PC-9 (cell line): ENCODE data around the gene ADTRP. TPM values are rescaled to one million over a fixed set of nuclear protein-coding genes. Genes with fewer than 3 reads are reported as not detected.

ENCODE experiments used
- BruUV-seq: library from RNA; stranded (reverse); fragments of 400-500 nt; replicated peaks from 2 replicates; lab custom pipeline; 2021; lab: Mats Ljungman, UMichigan
- CTCF ChIA-PET: fragments of 300-600 bp; sonication (Branson Sonifier 250); formaldehyde crosslinking; loops from one replicate; lab custom pipeline; 2022; ENCODE audit warnings: antibody characterized with exemption; lab: Charles Lee
- POLR2A ChIA-PET: fragments of 300-600 bp; sonication (Branson Sonifier 250); formaldehyde crosslinking; loops from one replicate; lab custom pipeline; 2022; ENCODE audit warnings: antibody characterized with exemption; ENCODE audit not compliant: unreplicated experiment; lab: Charles Lee
- DNase-seq, 2 experiments: peaks; one replicate each; pipeline versions ENCODE4 v3.0.0 to v3.0.0-alpha.2; 2015 to 2022; ENCODE audit warnings: mixed read lengths in 1 of 2
- H2AFZ ChIP-seq: fragments of 200-600 bp; sonication (generic); 2 replicates; pipeline ENCODE4 v1.8.1; 2017; ENCODE audit warnings: antibody characterized with exemption
- H3F3A ChIP-seq: fragments of 200-600 bp; sonication (generic); 2 replicates; pipeline ENCODE4 v1.8.1; 2017; ENCODE audit warnings: antibody characterized with exemption, mild to moderate bottlenecking, low read depth; ENCODE audit not compliant: insufficient read depth
- H3K27ac ChIP-seq: fragments of 200-600 bp; sonication (generic); 2 replicates; pipeline ENCODE4 v1.6.1; 2016; ENCODE audit warnings: mixed run types
- H3K27me3 ChIP-seq: fragments of 200-600 bp; sonication (generic); 2 replicates; pipeline ENCODE4 v1.6.1; 2016; ENCODE audit warnings: low read depth, mixed run types; ENCODE audit not compliant: insufficient read depth
- H3K36me3 ChIP-seq: fragments of 200-600 bp; sonication (generic); 2 replicates; pipeline ENCODE4 v1.6.1; 2016; ENCODE audit warnings: low read depth, mixed run types
- H3K4me1 ChIP-seq: fragments of 200-600 bp; sonication (generic); replicated peaks from 2 replicates; pipeline ENCODE4 v1.6.1; 2016; ENCODE audit warnings: mixed run types; ENCODE audit not compliant: insufficient read depth
- H3K4me2 ChIP-seq: fragments of 200-600 bp; sonication (generic); 2 replicates; pipeline ENCODE4 v1.6.1; 2017; ENCODE audit warnings: mixed run types
- H3K4me3 ChIP-seq: fragments of 200-600 bp; sonication (generic); 2 replicates; pipeline ENCODE4 v1.6.1; 2016; ENCODE audit warnings: mixed run types
- H3K79me2 ChIP-seq: fragments of 200-600 bp; sonication (generic); 2 replicates; pipeline ENCODE4 v1.6.1; 2017; ENCODE audit warnings: low read depth, mixed run types
- H3K9me2 ChIP-seq: fragments of 200-600 bp; sonication (generic); 2 replicates; pipeline ENCODE4 v1.8.1; 2017; ENCODE audit warnings: mild to moderate bottlenecking; ENCODE audit not compliant: insufficient read depth
- H3K9me3 ChIP-seq: fragments of 200-600 bp; sonication (generic); 2 replicates; pipeline ENCODE4 v1.8.1; 2016; ENCODE audit warnings: low read depth; ENCODE audit not compliant: insufficient read depth
- H4K20me1 ChIP-seq: fragments of 200-600 bp; sonication (generic); 2 replicates; pipeline ENCODE4 v1.8.1; 2017; ENCODE audit not compliant: insufficient read depth
- EZH2 ChIP-seq: fragments of 200-600 bp; sonication (generic); IDR thresholded peaks from 2 replicates; pipeline ENCODE4 v1.8.0; 2017; ENCODE audit warnings: antibody characterized with exemption, low read depth
- intact Hi-C: fragments of 100-400 bp; cut with micrococcal nuclease; formaldehyde crosslinking; loops from one replicate; pipeline ENCODE4 v1.10.0; 2022; ENCODE audit not compliant: unreplicated experiment
- total RNA-seq: library from RNA; stranded (reverse); gene quantifications from 2 replicates; pipeline ENCODE4 v1.2.3, GENCODE V29; 2021
- TF ChIP-seq, protein P1 (sequence below): fragments of 200-600 bp; sonication (generic); conservative IDR thresholded peaks from 2 replicates; pipeline ENCODE4 v1.6.1; 2017; ENCODE audit warnings: mixed run types, antibody characterized with exemption, mild to moderate bottlenecking, moderate library complexity

ADTRP gene
- total RNA-seq, 1 experiment from 2014 or later, result 4.1 TPM

DNA sequence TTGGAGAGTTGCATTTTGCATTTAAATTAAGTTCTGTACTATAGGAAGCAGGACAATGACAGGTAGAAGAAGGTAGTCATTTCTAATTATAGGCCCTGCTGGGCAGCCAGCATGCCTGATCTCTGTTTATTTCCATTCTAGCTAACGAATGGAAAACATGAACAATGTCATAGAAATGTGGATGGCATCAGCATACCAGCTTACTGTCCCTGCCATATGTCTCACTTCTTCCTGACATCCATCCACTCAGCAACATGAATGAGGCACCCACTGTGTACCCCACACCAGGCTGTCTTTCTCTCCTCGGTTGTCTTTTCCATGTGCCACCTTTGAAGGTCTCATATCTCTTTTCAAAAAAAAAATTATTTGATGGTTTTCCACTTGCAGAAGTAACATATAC, 11.1 kb downstream of the ADTRP start:
- Histone ChIP-seq H3K4me3 (no peak overlapping the region), H3K79me2 (peaks cover 6% of the 10 kb centered on the region; the same call in 1 of the 2 replicates), H4K20me1 (no peaks in the 10 kb centered on the region), H3K27ac (peak overlapping the region; percentile 98), H3K27me3 (no peaks in the 10 kb centered on the region), H3F3A (peaks cover 65% of the 10 kb centered on the region), H3K4me2 (peak overlapping the region; percentile 56), H3K9me3 (no peaks in the 10 kb centered on the region), H3K4me1 (peaks cover 97% of the 10 kb centered on the region), H3K9me2 (no peaks in the 10 kb centered on the region), H3K36me3 (no peaks in the 10 kb centered on the region), H2AFZ (no peak overlapping the region)
- POLR2A ChIA-PET, result no interaction called here
- CTCF ChIA-PET, result interaction anchor here (0.6 kb wide), 1 partner anchor 13 kb away, joined by 3 read pairs; no protein-coding TSS in a partner anchor
- no peak for TF ChIP-seq EZH2
- TF ChIP-seq, protein P1, sequence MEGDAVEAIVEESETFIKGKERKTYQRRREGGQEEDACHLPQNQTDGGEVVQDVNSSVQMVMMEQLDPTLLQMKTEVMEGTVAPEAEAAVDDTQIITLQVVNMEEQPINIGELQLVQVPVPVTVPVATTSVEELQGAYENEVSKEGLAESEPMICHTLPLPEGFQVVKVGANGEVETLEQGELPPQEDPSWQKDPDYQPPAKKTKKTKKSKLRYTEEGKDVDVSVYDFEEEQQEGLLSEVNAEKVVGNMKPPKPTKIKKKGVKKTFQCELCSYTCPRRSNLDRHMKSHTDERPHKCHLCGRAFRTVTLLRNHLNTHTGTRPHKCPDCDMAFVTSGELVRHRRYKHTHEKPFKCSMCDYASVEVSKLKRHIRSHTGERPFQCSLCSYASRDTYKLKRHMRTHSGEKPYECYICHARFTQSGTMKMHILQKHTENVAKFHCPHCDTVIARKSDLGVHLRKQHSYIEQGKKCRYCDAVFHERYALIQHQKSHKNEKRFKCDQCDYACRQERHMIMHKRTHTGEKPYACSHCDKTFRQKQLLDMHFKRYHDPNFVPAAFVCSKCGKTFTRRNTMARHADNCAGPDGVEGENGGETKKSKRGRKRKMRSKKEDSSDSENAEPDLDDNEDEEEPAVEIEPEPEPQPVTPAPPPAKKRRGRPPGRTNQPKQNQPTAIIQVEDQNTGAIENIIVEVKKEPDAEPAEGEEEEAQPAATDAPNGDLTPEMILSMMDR, result no peak
- no peak for DNase-seq
- no TSS peak for BruUV-seq
- intact Hi-C loops, result loop anchor here (2.0 to 10.0 kb wide), 3 partner anchors 113 to 377 kb away; no protein-coding TSS in a partner anchor

DNA sequence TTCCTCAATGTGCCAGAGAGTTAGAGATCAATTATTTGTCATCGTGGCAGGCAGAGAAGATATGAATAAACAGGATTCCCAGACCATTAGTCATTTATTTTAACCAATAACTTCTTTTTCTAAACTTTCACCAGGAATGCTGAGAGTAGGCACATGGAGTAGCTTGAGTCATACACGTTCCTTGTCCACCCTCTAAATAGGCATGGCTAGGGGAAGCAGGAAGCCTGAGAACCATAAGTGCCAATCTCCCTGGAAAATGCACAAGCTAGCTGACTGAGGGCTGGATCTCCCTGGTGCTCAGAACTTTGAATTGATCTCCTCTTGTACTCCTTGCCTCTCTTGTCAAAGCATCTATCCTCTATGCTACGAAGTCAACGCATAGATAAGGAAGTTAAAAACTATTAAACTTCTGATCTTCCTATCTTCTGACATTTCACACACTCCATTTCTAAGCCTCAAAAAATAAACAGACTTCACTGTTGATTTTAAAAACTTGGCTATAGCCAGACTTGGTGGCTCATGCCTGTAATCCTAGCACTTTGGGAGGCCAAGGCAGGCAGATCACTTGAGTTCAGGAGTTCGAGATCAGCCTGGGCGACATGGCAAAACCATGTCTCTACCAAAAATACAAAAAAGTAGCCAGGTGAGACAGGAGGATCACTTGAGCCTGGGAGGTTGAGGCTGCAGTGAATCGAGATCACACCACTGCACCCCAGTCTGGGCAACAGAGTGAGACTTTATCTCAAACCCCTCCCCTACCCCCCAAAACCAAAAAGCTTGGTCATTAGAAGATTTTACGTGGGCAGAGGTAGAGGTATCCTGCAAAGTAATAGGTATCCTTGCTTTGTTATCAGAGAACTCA, 11.8 kb downstream of the ADTRP start:
- DNase-seq, result peak; percentile 61 to 99
- peak overlapping the region; percentile 10; the same call in 1 of the 2 replicates for H3K4me3 ChIP-seq
- H4K20me1 ChIP-seq, result no peaks in the 10 kb centered on the region
- peak overlapping the region; percentile 56 for H3K4me2 ChIP-seq
- H3K9me3 ChIP-seq, result no peaks in the 10 kb centered on the region
- CTCF ChIA-PET, result interaction anchor here (0.6 kb wide), 1 partner anchor 13 kb away, joined by 3 read pairs; no protein-coding TSS in a partner anchor
- BruUV-seq, result TSS peak; percentile 24
- peak overlapping the region; percentile 46 for H2AFZ ChIP-seq
- H3K9me2 ChIP-seq, result no peaks in the 10 kb centered on the region
- H3K36me3 ChIP-seq, result no peaks in the 10 kb centered on the region
- H3K27ac ChIP-seq, result peak overlapping the region; percentile 98
- TF ChIP-seq, protein P1, result no peak
- TF ChIP-seq EZH2, result no peak
- no peaks in the 10 kb centered on the region for H3K27me3 ChIP-seq
- intact Hi-C loops, result loop anchor here (1.0 to 10.0 kb wide), 4 partner anchors 82 to 378 kb away; no protein-coding TSS in a partner anchor
- peaks cover 6% of the 10 kb centered on the region; the same call in 1 of the 2 replicates for H3K79me2 ChIP-seq
- POLR2A ChIA-PET, result interaction anchor here (0.5 to 0.7 kb wide), 3 partner anchors 17 to 71 kb away, joined by 3 to 9 read pairs (median 5); no protein-coding TSS in a partner anchor
- H3F3A ChIP-seq, result peaks cover 60% of the 10 kb centered on the region
- H3K4me1 ChIP-seq, result peaks cover 98% of the 10 kb centered on the region

DNA sequence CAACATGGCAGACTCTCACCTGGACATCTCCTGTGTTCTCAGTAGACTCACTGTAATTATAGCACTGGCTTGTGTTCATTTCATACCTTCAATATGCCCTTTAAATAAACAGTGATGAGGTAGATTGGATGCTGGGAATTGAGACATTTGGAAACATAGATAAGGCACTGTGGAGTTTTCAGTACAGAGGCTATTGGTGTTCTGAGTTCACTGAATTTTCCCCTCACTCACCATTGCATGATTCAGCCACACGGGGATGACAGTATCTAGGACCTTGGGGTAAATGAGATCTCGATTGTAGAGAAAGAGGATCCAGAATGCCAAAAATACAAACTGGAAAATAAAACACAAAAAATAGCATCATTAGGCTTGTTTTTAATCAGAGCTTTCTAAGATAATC, 12.6 kb downstream of the ADTRP start:
- no TSS peak for BruUV-seq
- Histone ChIP-seq H3K4me2 (peak overlapping the region; percentile 56), H3K4me3 (peak overlapping the region; percentile 1; the same call in 1 of the 2 replicates), H3K4me1 (peaks cover 94% of the 10 kb centered on the region), H3K9me2 (no peaks in the 10 kb centered on the region), H3F3A (peaks cover 52% of the 10 kb centered on the region), H3K79me2 (peaks cover 6% of the 10 kb centered on the region; the same call in 1 of the 2 replicates), H2AFZ (no peak overlapping the region), H4K20me1 (no peaks in the 10 kb centered on the region), H3K36me3 (no peaks in the 10 kb centered on the region), H3K27ac (peak overlapping the region; percentile 98), H3K9me3 (no peaks in the 10 kb centered on the region), H3K27me3 (no peaks in the 10 kb centered on the region)
- intact Hi-C loops, result loop anchor here (1.0 to 10.0 kb wide), 4 partner anchors 81 to 379 kb away; no protein-coding TSS in a partner anchor
- CTCF ChIA-PET, result no interaction called here
- no peak for TF ChIP-seq EZH2
- TF ChIP-seq, protein P1, result no peak
- no peak for DNase-seq
- POLR2A ChIA-PET, result interaction anchor here (0.6 to 0.7 kb wide), 2 partner anchors 16 to 244 kb away, joined by 3 to 5 read pairs; no protein-coding TSS in a partner anchor
